DOHH2 (cell line): ENCODE data around the gene FKBP7.

Experiments used
- CTCF ChIP-seq: fragments of 200-600 bp; sonication (generic); IDR thresholded peaks from one replicate; pipeline ENCODE4 v1.5.1; 2014; ENCODE audit warnings: antibody characterized with exemption, mild to moderate bottlenecking, low read depth, low read length; ENCODE audit not compliant: poor library complexity, severe bottlenecking
- EZH2phosphoT487 ChIP-seq: fragments of 200-600 bp; sonication (generic); IDR thresholded peaks from 2 replicates; pipeline ENCODE4 v1.6.1; 2017; ENCODE audit warnings: borderline replicate concordance, mild to moderate bottlenecking, antibody characterized with exemption, low read length, moderate library complexity, mixed read lengths

- TF ChIP-seq CTCF (peak; percentile 92), EZH2phosphoT487 (no peak)
These were observed 44.7 kb upstream of the FKBP7 start for GRCh38 chr2:178522950-178523595.
